ENCODE results near the gene DPYD.

DNA sequence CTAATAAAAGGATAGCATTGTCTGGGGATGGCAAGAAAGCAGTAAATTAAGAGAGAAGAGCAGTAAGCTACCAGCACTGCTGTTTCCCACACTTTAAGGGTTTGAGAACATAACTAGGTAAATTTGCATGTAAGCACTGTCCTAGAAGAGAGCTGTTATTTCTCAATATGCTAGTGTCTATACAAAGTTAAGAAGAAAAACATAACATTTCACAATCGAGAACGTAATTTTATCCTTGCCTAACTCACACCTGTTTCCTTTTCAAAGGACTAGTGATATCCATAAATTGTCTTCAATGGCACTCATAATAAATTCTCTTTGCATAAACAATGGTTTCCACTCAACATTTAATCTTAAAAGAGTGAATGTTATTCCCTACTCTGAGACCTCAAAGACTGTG lies 623.2 kb downstream of the DPYD start:
- TF ChIP-seq GATA1 (IDR thresholded peaks at IDR 0.05; ENCODE audit: low read depth, low read length): no peak
- no peak for TF ChIP-seq POLR2A (IDR thresholded peaks at IDR 0.05; ENCODE audit: low read length)
